Stimulated activated CD4-positive, alpha-beta T cell treated with anti-CD3 and anti-CD28 coated beads, Interleukin-2, amount 100 ng/mL, for 4 hours (primary cell): Measurements from ENCODE around the gene MAGI2.

Source experiments
- DNase-seq: peaks from one replicate; pipeline ENCODE4 v3.0.0-alpha.2; 2020; ENCODE audit warnings: low read depth

The MAGI2 gene

GRCh38 chr7:78407031-78407430 lies 1046.4 kb downstream of the MAGI2 start:
- DNase-seq, result no peak

DNA sequence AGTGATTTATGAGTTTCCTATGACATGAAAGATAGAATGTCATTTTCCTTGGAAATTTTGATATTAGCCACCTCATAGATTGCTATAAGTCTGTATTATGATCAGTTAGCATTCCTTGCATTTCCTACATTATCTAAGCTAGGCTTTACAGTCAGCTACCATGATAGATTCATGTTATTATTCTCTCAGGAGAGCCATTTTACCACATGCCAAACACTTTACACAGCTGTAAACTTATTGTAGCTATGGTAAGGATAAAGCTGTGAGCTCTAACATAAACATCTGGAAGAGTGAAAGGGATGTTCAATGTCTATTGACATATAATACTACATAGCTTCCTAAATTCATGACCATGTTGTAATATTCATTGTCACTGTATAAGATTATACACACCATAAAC lies 1046.9 kb downstream of the MAGI2 start:
- no peak for DNase-seq

DNA sequence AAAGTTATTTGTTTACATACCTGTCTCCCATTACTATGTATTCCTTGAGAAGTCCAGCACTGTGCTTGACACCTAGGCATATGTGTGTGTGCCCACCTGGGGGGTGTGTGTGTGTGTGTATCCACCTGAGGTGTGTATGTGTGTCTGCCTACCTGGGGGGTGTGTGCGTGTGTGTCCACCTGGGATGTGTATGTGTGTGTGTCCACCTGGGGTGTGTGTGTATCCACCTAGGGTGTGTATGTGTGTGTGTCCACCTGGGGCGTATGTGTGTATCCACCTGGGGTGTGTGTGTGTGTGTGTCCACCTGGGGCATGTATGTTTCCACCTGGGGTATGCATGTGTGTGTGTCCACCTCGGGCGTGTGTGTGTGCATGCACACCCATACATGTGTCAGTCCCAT lies 1051.4 kb downstream of the MAGI2 start:
- DNase-seq, result no peak

DNA sequence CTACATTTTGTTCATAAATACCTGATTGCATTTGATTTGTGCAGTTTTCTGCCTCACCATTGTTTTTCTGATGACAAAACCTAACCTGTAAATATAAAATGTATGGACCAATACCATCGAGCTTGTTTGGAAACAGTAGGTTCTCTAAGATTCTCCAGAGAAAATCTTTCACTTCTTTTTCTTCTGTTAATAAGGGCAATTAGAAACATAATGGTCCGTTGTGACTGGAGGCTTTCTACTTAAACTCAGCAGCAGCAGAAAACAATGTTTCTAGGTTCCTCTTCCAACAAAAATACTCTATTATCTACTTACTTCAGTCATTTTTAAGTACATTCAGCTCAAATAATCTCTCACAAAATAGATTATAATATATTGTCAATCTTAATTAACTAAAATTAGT lies 1053.4 kb downstream of the MAGI2 start:
- DNase-seq, result no peak

DNA sequence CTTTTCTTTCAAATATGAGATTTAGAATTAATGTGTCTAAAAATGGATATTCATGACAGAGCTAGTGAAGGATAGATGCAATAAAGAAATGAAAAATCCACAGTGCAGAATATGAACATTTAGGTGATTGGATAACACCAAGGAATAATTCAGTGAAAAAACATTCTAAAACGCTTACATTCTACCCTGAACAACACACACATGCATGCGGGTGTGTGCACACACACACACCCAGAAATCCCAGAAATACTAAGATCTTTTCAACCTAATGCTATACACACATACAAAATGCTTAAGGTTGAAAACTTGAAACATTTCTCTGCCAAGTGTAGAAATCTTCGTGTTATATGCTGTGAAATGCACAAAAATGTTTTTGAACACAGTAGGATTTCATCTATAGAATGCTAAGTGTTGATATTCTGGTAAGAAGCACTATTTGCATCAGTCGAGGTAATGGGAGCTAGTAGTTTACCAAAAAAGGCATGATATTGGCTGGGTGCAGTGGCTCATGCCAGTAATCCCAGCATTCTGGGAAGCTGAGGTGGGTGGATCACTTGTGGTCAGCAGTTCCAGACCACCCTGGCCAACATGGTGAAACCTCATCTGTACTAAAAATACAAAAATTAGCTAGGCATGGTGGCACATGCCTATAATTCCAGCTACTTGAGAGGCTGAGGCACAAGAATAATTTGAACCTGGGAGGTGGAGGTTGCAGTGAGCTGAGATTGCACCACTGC lies 1054.3 kb downstream of the MAGI2 start:
- DNase-seq, result no peak

DNA sequence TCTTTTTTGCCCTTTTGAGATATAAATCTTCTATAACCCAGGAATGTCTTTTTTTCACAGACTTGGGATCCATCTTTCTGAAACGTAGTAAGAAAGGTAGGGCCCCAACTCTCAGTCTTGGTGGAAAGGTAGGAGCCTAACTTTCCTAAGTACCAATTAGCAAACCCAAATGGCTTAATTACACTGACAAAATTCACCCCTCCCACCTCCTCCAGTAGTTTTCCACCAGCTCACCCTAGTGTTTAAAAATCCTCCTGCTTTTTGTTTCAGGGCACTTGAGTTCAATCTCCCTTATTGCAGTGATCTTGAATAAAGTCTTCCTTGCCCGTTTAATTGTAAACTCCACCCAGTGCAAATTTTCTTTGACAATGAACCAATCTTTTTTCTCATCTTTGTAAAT lies 1054.9 kb downstream of the MAGI2 start:
- DNase-seq, result no peak

DNA sequence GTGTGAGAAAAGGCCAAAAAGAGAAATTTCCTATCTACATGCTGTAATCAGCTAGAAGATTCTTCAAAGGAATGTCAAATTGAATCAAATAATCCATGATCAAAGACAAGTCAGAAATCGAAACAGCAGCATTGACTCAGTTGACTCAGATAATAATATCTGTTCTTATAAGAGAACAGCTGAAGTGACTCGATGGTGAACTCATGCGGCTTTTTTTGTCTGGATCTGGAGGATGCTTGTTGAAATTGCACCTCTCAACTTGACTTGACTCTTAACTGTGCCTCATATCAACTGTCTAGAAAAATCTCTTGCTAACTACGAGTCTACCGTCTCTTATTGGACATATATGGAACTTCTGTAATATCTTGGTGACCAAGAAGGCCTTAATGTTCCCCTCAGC lies 1055.4 kb downstream of the MAGI2 start:
- DNase-seq, result no peak

DNA sequence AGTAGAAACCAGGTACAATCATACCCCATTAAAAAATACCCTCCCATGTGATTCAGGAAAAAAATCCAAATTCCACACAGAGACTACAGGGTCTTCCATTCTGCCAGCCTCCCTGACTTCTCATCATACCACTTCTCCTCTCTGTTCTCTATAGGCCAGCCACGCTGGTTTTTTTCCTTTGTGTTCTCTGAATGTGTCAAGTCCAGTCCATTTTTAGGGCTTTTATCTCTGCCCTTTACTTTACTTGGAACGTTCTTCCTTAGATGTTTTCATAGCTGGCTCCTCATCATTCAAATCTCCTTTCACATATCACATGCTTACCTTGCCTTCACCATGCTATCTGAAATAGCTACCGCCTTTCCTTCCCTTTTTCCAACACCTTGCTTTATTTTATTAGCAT lies 1057.3 kb downstream of the MAGI2 start:
- DNase-seq, result no peak

- DNase-seq, result no peak
These were observed 1058.0 kb downstream of the MAGI2 start for GRCh38 chr7:78395298-78396036.

- no peak for DNase-seq
These were observed 1064.4 kb downstream of the MAGI2 start for GRCh38 chr7:78389022-78389421.

- no peak for DNase-seq
These were observed 1066.9 kb downstream of the MAGI2 start for GRCh38 chr7:78386520-78386919.

- DNase-seq, result no peak
These were observed 1070.2 kb downstream of the MAGI2 start for GRCh38 chr7:78383096-78383880.

DNA sequence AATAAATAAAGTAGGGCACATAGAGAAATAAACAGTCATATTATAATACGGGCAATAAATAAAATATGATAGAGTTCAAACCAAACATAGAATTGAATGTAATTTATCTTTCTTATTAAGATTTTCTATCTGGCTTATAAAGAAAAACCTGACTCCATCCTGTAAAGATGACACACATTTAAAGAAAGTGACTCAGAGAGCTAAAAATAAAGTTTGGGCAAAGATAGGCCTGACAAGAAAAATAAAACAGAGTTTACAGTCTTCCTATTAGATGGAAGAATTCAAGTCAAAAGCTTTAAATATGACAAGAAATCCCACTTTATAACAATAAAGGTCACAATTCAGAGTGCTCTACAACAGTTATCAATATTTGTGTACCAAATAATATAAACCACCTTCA lies 1074.3 kb downstream of the MAGI2 start:
- no peak for DNase-seq

DNA sequence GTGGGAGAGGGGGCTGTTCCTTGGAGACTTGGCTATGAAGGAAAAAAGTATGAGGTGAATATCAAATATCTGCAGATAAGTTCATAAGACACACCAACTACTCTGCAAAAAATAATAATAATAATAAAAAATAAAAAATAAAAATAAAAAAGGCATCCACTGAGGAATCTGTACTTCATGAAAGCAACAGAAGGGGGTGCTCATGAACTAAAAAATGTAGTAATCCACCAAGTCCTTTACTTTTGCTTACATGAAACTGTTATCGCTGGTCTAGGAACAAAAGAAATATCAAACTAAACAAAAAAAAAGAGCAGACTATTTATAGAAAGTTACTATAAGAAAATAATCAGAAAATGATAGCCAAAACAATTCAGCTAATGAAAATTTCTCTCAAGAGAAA lies 1075.9 kb downstream of the MAGI2 start:
- no peak for DNase-seq

GRCh38 chr7:78370936-78371335 lies 1082.5 kb downstream of the MAGI2 start:
- no peak for DNase-seq

- DNase-seq, result no peak
These were observed 1084.7 kb downstream of the MAGI2 start for GRCh38 chr7:78368771-78369170.

DNA sequence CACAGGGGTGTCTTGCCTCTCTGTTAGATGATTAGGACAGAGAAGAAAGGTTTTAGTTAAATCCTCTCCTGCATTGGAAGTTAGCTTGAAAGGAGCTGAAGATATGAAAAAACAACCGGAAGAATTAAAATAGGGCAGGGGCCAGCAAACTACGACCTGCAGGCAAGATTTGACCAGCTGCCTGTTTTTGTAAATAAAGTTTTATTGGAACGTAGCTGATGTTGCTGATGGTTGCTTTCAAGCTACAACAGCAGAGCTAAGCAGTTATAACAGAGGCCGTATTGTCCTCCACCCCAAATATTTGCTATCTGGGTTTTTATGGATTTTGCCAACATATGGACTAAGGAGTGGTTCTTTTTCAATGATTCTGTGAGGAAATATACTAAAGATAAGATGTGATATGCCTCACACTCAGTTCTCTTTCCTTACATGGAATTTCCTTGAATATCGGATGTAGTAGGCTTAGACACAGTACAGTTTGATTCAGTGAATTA lies 1086.1 kb downstream of the MAGI2 start:
- DNase-seq, result no peak

DNA sequence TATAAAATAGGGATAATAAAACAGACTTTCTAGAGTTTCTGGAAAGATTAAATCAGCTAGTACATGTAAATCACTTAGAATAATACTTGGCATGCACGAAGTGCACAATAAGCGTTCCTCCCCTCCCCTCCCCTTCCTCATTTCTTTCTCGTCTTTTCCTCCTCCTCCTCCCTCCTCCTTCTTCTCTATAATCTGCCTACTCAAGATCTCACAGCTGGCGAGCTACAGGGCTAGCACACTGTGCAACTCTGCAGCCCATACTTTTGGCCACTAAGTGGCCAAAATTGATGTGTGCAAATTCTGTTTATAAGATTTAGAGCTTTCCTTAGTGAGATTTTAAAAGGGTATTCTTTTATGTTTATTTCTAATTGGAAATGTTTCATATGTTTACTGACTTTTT lies 1089.6 kb downstream of the MAGI2 start:
- DNase-seq, result no peak

DNA sequence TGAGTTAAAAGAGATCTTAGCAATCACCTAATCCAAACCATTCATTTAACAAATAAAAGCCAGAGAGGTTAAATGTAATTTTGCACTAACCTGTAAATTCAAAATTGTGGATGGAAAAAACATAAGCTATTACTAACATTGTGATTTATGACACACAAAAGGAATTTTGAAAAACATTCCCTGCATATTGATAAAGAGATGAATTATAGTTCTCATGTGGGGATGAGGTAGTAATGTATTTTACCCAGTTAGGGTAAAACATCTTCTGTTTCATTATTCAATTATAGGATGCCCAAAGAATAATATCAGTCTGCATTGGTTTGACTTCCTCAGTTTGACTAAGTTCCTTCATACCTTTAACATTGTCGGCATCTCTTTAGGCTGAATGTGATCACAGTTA lies 1093.6 kb downstream of the MAGI2 start:
- DNase-seq, result no peak

DNA sequence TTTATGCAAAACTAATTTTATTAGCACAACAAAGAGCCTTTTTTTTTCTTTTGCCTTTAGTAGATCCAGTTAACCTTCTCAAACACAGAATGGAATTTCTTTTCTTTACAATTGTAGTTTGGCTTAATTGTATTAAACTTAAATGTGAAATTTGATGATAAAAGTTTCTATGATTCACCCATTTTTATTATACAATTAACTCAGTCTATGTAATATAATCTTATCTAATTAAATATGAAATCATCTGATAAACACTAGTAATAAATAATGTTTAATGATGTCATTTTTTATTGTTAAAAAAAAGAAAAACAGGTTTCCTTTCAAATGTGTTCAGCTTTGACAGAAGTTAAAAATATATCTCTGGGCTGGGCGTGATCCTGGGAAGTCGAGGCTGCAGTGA lies 1095.8 kb downstream of the MAGI2 start:
- DNase-seq, result no peak

GRCh38 chr7:78355834-78356233 lies 1097.6 kb downstream of the MAGI2 start:
- DNase-seq, result no peak

- no peak for DNase-seq
These were observed 1102.5 kb downstream of the MAGI2 start for GRCh38 chr7:78350926-78351325.

DNA sequence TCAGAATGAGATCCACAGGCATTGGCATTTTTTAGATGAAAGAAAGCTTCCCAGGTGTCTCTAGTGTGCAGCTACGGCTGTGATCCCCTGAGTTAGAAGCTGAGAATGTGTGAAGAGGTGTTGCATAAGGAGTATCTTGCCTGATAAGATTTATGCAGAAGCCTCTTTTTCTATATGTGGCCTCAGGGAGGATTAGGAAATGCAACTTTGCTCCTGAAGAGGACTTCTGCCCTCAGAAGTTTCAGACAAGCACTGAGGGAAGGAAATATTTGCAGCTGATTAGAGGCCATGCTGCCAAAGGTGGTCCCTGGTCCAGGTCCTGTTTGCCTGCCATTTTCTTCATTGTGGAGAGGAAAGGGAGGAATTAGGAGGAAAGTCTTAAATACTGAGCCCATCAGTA lies 1103.1 kb downstream of the MAGI2 start:
- no peak for DNase-seq
